DMS79 (cell line): ENCODE results near the gene TCTN3.
"Not testable (repeated sequence)": the region's sequence is repeated elsewhere in the genome, so short reads cannot be mapped to it uniquely, and the experiment has no call there.

Experiments used
- DNase-seq: peaks from one replicate; lab custom pipeline; 2025; lab: John Stamatoyannopoulos, UW

TCTN3 gene

GRCh38 chr10:95693668-95694534 is at the start of gene TCTN3:
Gene TCTN3 (minus strand): TSS chr10:95693927. CDS start chr10:95693899, 28 bp downstream.
- peak; percentile 92 for DNase-seq

GRCh38 chr10:95742962-95743535 is 49.3 kb upstream of the TCTN3 start:
- DNase-seq, result no peak

- DNase-seq, result no peak
Measured at GRCh38 chr10:95742485-95742884, 48.8 kb upstream of the TCTN3 start.

- DNase-seq, result no peak
Measured at GRCh38 chr10:95741807-95742467, 48.2 kb upstream of the TCTN3 start.

GRCh38 chr10:95739056-95739455 is 45.3 kb upstream of the TCTN3 start:
- no peak for DNase-seq

GRCh38 chr10:95732907-95733306 is 39.2 kb upstream of the TCTN3 start:
- DNase-seq, result not testable (repeated sequence)

- DNase-seq, result no peak
Measured at GRCh38 chr10:95730233-95730632, 36.5 kb upstream of the TCTN3 start.

GRCh38 chr10:95729323-95730055 is 35.8 kb upstream of the TCTN3 start:
- no peak for DNase-seq

- DNase-seq, result no peak
Measured at GRCh38 chr10:95728526-95728925, 34.8 kb upstream of the TCTN3 start.

GRCh38 chr10:95722496-95722895 is 28.8 kb upstream of the TCTN3 start:
- DNase-seq, result not testable (repeated sequence)

GRCh38 chr10:95720745-95721144 is 27.0 kb upstream of the TCTN3 start:
- DNase-seq, result not testable (repeated sequence)

- DNase-seq, result no peak
Measured at GRCh38 chr10:95716866-95717265, 23.1 kb upstream of the TCTN3 start.

- no peak for DNase-seq
Measured at GRCh38 chr10:95716466-95716865, 22.7 kb upstream of the TCTN3 start.

GRCh38 chr10:95711492-95711891 is 17.8 kb upstream of the TCTN3 start:
- DNase-seq, result no peak

- no peak for DNase-seq
Measured at GRCh38 chr10:95706990-95707389, 13.3 kb upstream of the TCTN3 start.

GRCh38 chr10:95706573-95706972 is 12.8 kb upstream of the TCTN3 start:
- DNase-seq, result no peak

GRCh38 chr10:95698415-95698814 is 4.7 kb upstream of the TCTN3 start:
- no peak for DNase-seq

- DNase-seq, result no peak
Measured at GRCh38 chr10:95697429-95697828, 3.7 kb upstream of the TCTN3 start.

- DNase-seq, result no peak
Measured at GRCh38 chr10:95694665-95695064, 938 bp upstream of the TCTN3 start.

- DNase-seq, result no peak
Measured at GRCh38 chr10:95693071-95693667, 558 bp downstream of the TCTN3 start.

- DNase-seq, result no peak
Measured at GRCh38 chr10:95691281-95691680, 2.4 kb downstream of the TCTN3 start.

GRCh38 chr10:95688648-95689047 is 5.1 kb downstream of the TCTN3 start:
- no peak for DNase-seq
